Sigmoid colon (tissue), 4 donors: ENCODE data around the gene SLC38A3.

ENCODE experiments used
- EP300 ChIP-seq, 4 donors: sonication (generic); formaldehyde crosslinking; IDR thresholded peaks; one replicate each; pipeline ENCODE4 v1.6.1; 2017; ENCODE audit warnings: antibody characterized with exemption in 4 of 4
- POLR2A ChIP-seq, 2 donors: fragments of 450-650 bp; IDR thresholded peaks; one replicate each; pipeline ENCODE4 v1.6.1; 2016; ENCODE audit warnings: antibody characterized with exemption in 2 of 2, mild to moderate bottlenecking in 2 of 2, moderate library complexity in 2 of 2
- TF ChIP-seq, protein P1 (sequence below), 4 experiments: fragments of 450-650 bp in 3 of 4; fragments of 200-600 bp in 1 of 4; IDR thresholded peaks; one replicate each; pipeline ENCODE4 v1.5.1; 2016 to 2019; ENCODE audit warnings: antibody characterized with exemption in 4 of 4, mild to moderate bottlenecking in 3 of 4, moderate library complexity in 2 of 4

DNA sequence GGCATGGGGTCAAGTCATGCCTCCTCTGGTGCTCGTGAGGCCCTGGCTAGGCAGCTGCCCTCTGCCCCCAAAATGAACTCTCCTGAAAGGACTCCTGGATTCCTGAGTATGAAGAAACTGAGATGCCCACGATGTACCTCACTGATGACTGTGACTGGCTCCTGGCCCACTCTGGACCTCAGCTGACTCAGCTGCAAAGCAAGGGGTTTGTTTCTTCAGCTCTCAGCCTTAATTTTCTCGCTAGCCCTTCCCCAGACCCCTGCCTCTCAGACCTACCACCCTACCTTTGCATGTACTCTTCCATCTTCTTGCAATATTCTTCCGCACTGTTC lies 25.7 kb downstream of the SLC38A3 start:
- TF ChIP-seq, protein P1, sequence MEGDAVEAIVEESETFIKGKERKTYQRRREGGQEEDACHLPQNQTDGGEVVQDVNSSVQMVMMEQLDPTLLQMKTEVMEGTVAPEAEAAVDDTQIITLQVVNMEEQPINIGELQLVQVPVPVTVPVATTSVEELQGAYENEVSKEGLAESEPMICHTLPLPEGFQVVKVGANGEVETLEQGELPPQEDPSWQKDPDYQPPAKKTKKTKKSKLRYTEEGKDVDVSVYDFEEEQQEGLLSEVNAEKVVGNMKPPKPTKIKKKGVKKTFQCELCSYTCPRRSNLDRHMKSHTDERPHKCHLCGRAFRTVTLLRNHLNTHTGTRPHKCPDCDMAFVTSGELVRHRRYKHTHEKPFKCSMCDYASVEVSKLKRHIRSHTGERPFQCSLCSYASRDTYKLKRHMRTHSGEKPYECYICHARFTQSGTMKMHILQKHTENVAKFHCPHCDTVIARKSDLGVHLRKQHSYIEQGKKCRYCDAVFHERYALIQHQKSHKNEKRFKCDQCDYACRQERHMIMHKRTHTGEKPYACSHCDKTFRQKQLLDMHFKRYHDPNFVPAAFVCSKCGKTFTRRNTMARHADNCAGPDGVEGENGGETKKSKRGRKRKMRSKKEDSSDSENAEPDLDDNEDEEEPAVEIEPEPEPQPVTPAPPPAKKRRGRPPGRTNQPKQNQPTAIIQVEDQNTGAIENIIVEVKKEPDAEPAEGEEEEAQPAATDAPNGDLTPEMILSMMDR (IDR thresholded peaks at IDR 0.05): no peak
- TF ChIP-seq POLR2A (IDR thresholded peaks at IDR 0.05) (no peak), EP300 (IDR thresholded peaks at IDR 0.05) (no peak)
